ENCODE results near the gene FABP7. TPM values are rescaled to one million over a fixed set of nuclear protein-coding genes. Genes with fewer than 3 reads are reported as not detected.

The FABP7 gene
- total and polyA plus RNA-seq, 4 donors: not detected

DNA sequence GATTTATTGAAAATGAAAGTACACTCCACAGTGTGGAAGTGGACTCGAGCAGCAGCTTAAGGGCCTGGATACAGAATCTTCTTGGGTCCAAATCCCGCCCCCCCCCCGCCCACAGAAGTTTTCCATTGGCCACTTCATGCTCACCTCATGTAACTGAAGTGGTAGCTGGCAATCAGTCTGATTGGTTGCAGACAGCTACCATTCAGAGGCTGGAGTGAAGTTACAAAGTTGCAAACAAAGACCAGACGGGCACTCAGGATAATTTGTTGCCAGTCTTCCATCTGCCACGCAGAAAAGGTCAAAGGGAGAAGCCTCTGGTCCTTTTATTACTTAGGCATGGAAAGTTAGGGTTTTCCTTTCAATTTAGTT is 25.8 kb upstream of the FABP7 start:
- 23% methylated on average over 5 of the region's 5 CpGs for WGBS
- no peaks in the 10 kb centered on the region for H3K27me3 ChIP-seq (ENCODE audit: control insufficient read depth in 4 of 4, insufficient read depth in 4 of 4, low read length in 3 of 4)
- H3K27ac ChIP-seq (ENCODE audit: low read depth in 1 of 2, low read length in 2 of 2): peak overlapping the region; percentile 64 to 72
- H3K4me3 ChIP-seq (ENCODE audit: low read depth in 1 of 3, low read length in 3 of 3): peak overlapping the region; percentile 27 to 71 (median 62)
- TF ChIP-seq SP1 (IDR thresholded peaks at IDR 0.05): peak; percentile 60
- peak; percentile 41 for TF ChIP-seq FOXA1 (IDR thresholded peaks at IDR 0.05)
- TF ChIP-seq, protein P1, sequence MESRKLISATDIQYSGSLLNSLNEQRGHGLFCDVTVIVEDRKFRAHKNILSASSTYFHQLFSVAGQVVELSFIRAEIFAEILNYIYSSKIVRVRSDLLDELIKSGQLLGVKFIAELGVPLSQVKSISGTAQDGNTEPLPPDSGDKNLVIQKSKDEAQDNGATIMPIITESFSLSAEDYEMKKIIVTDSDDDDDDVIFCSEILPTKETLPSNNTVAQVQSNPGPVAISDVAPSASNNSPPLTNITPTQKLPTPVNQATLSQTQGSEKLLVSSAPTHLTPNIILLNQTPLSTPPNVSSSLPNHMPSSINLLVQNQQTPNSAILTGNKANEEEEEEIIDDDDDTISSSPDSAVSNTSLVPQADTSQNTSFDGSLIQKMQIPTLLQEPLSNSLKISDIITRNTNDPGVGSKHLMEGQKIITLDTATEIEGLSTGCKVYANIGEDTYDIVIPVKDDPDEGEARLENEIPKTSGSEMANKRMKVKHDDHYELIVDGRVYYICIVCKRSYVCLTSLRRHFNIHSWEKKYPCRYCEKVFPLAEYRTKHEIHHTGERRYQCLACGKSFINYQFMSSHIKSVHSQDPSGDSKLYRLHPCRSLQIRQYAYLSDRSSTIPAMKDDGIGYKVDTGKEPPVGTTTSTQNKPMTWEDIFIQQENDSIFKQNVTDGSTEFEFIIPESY (IDR thresholded peaks at IDR 0.05): peak; percentile 37
- TF ChIP-seq HNF4G (IDR thresholded peaks at IDR 0.05): no peak
- TF ChIP-seq NR2F2 (IDR thresholded peaks at IDR 0.05): no peak
- TF ChIP-seq FOXA2 (IDR thresholded peaks at IDR 0.05): peak; percentile 41
- TF ChIP-seq RXRA (IDR thresholded peaks at IDR 0.05): peak; percentile 55 to 56
- TF ChIP-seq, protein P2, sequence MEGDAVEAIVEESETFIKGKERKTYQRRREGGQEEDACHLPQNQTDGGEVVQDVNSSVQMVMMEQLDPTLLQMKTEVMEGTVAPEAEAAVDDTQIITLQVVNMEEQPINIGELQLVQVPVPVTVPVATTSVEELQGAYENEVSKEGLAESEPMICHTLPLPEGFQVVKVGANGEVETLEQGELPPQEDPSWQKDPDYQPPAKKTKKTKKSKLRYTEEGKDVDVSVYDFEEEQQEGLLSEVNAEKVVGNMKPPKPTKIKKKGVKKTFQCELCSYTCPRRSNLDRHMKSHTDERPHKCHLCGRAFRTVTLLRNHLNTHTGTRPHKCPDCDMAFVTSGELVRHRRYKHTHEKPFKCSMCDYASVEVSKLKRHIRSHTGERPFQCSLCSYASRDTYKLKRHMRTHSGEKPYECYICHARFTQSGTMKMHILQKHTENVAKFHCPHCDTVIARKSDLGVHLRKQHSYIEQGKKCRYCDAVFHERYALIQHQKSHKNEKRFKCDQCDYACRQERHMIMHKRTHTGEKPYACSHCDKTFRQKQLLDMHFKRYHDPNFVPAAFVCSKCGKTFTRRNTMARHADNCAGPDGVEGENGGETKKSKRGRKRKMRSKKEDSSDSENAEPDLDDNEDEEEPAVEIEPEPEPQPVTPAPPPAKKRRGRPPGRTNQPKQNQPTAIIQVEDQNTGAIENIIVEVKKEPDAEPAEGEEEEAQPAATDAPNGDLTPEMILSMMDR (IDR thresholded peaks at IDR 0.05; ENCODE audit: low read depth, low read length, missing input control): no peak
- peak in 1 of 2 donors; percentile 53 for TF ChIP-seq JUND (IDR thresholded peaks at IDR 0.05)
- TF ChIP-seq, protein P3, sequence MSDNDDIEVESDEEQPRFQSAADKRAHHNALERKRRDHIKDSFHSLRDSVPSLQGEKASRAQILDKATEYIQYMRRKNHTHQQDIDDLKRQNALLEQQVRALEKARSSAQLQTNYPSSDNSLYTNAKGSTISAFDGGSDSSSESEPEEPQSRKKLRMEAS (IDR thresholded peaks at IDR 0.05): peak; percentile 49
- TF ChIP-seq YY1 (IDR thresholded peaks at IDR 0.05): peak; percentile 83
- peak in 1 of 2 donors; percentile 16 for TF ChIP-seq RAD21 (IDR thresholded peaks at IDR 0.05)
- no peak for TF ChIP-seq GABPA (IDR thresholded peaks at IDR 0.05 in 1 of 2, conservative IDR thresholded peaks at IDR 0.05 in 1 of 2)
- TF ChIP-seq, protein P4, sequence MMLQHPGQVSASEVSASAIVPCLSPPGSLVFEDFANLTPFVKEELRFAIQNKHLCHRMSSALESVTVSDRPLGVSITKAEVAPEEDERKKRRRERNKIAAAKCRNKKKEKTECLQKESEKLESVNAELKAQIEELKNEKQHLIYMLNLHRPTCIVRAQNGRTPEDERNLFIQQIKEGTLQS (IDR thresholded peaks at IDR 0.05): no peak
- TF ChIP-seq TAF1 (conservative IDR thresholded peaks at IDR 0.05): peak; percentile 73
- TF ChIP-seq, protein P5, sequence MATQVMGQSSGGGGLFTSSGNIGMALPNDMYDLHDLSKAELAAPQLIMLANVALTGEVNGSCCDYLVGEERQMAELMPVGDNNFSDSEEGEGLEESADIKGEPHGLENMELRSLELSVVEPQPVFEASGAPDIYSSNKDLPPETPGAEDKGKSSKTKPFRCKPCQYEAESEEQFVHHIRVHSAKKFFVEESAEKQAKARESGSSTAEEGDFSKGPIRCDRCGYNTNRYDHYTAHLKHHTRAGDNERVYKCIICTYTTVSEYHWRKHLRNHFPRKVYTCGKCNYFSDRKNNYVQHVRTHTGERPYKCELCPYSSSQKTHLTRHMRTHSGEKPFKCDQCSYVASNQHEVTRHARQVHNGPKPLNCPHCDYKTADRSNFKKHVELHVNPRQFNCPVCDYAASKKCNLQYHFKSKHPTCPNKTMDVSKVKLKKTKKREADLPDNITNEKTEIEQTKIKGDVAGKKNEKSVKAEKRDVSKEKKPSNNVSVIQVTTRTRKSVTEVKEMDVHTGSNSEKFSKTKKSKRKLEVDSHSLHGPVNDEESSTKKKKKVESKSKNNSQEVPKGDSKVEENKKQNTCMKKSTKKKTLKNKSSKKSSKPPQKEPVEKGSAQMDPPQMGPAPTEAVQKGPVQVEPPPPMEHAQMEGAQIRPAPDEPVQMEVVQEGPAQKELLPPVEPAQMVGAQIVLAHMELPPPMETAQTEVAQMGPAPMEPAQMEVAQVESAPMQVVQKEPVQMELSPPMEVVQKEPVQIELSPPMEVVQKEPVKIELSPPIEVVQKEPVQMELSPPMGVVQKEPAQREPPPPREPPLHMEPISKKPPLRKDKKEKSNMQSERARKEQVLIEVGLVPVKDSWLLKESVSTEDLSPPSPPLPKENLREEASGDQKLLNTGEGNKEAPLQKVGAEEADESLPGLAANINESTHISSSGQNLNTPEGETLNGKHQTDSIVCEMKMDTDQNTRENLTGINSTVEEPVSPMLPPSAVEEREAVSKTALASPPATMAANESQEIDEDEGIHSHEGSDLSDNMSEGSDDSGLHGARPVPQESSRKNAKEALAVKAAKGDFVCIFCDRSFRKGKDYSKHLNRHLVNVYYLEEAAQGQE (IDR thresholded peaks at IDR 0.05): peak; percentile 94
- no peak for TF ChIP-seq EGR1 (IDR thresholded peaks at IDR 0.05; ENCODE audit: low read depth in 2 of 2)
- peak; percentile 60 to 68 for TF ChIP-seq HNF4A (conservative IDR thresholded peaks at IDR 0.05)
- peak overlapping the region in 1 of 2 donors; percentile 80 for H3K9ac ChIP-seq (ENCODE audit: low read depth in 1 of 2, low read length in 2 of 2)
- no peaks in the 10 kb centered on the region for H3K36me3 ChIP-seq (ENCODE audit: control insufficient read depth in 4 of 4, insufficient read depth in 3 of 4, low read depth in 1 of 4, low read length in 3 of 4)
- H3K4me1 ChIP-seq (ENCODE audit: control insufficient read depth in 4 of 4, insufficient read depth in 4 of 4, low read length in 3 of 4): peaks cover 0 to 15% (median 3%) of the 10 kb centered on the region in 4 donors
- H3K9me3 ChIP-seq (ENCODE audit: control insufficient read depth in 4 of 4, low read length in 3 of 4): no peaks in the 10 kb centered on the region
- DNase-seq (ENCODE audit: low spot score): no peak

Measured in liver (tissue), 9 donors.